ENCODE data around the gene MPPED2.

The MPPED2 gene

DNA sequence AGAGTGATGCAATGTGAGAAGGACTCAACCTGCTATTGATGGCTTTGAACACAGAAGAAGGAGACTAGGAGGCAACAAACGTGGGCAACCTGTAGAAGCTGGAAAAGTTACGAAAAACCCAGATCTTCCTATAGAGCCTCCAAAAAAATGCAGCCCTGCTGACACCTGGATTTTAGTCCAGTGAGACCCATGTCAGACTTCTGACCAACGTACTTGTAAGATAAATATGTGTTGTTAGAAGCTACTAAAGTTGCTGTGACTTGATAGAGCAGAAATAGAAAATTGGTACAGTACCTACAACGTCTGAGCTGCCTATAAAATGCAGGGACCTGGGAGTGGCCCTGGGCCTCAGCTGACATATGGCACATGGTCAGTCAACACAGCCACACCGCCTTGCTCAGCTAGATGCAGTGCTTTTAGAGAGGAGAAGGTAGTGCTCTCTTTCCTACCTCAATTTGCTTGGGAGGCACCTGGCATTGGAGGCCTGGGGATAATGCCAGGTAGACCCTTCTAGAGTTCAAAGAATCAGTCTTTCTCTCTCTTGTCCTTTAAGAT, 165.8 kb downstream of the MPPED2 start:
- DNase-seq (ENCODE audit: low read depth): no peak

DNA sequence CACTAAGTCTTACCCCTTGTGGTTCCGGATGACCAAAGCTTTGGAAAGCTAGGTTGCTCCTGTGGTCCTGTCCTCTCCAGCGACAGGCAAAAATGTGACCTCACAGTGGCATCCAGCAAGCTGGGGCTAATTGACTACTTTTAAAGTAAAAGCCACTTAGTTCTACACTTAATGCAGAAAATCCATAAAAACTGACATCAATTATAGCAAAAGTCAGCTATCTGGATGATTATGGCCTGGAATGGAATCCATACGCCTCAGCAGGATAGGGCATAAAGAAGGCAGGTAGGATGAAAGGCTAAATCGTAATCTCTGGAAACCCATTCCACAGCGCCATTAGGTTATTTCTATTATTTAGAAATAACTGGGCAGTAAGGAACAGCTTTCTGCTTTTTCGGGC, 171.3 kb downstream of the MPPED2 start:
- DNase-seq (ENCODE audit: low read depth): no peak

DNA sequence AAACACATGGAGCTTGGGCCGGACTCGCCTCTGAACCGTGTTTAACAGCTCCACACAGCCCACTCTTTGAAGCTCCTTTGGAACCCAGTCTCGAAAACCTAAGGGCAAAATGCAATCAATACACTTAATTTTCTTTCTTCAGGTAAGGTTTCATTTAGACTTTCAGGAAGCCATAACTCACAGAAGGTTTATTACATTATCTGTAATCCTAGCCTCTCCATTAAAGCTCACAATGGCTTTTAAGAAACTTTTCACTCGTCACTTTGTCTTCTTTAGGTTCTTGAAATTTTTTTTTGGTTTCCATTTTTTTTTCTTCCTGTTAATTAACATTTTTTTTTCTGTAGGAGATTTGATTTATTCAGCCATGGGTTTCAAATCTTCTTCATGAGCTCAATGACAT, 171.9 kb downstream of the MPPED2 start:
- DNase-seq (ENCODE audit: low read depth): no peak

DNA sequence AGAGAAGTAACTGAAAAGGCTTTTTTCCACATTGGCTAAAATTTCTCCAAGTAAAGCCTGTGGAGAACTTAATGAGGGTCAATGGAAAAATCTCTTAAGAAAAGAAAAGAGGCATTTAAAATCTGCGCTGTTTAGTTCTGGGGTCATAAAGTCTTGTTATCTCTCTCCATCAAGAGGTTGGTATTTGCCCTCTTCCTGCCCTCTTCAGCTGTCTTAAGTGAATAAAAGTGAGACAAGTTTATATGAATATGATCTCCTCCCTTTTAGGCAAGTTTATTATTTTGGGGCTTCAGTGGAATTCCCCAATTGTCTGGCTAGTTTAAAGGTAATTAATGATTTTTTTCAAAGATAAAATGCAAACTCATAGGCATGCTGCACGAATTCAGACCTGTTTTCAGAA, 173.6 kb downstream of the MPPED2 start:
- DNase-seq (ENCODE audit: low read depth): no peak

DNA sequence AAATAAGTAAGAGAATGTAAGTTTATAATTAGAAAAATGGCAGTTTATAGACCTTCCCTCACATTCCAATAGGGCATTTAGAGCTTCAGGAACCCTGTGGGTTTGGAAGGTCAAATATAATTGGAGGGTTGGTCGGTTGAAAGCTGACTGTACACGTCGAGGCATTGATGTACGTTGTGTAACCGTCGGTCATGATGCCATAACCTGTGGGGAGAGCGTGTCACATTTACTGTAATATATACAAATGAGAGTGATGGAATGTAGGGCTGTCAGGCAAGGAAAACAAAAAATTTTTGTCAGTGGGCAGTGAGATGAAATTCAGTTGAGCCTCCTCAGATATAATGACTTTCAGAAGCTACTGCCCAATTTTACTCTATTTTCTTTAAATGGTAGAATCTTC, 174.8 kb downstream of the MPPED2 start:
- DNase-seq (ENCODE audit: low read depth): no peak

DNA sequence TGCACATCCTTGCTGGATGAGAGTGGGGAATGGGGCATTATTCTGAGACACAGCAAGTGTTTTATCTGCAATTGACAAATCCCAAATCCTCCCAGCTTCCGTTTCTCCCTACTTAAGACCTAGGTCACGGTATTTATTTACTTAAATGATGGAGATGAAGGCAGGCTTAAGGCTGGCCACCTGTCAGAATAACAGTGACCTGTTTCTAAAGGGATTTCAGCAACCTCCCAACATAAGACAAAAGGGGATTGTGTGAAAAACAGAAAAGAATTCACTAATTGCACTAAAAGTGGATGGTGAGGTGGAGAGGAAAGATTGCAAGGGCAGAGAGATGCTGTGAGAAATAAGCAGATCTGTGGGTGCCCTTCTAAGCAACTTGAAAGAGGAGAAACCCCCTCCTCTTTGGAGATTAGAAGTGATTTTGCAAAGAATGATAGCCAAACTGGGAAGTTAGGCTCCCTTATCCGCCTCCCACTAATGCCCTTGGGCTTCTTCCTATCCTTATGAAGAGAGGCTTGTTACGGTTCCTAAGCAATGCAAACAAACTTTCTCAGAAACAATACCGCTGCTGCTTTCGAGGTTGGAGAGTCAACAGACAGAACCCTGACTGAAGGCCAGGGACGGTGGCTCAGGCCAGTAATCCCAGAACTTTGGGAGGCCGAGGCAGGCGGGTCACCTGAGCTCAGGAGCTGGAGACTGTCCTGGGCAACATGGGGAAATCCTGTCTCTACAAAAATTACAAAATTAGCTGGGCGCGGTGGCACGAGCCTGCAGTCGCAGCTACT, 179.0 kb downstream of the MPPED2 start:
- DNase-seq (ENCODE audit: low read depth): no peak

DNA sequence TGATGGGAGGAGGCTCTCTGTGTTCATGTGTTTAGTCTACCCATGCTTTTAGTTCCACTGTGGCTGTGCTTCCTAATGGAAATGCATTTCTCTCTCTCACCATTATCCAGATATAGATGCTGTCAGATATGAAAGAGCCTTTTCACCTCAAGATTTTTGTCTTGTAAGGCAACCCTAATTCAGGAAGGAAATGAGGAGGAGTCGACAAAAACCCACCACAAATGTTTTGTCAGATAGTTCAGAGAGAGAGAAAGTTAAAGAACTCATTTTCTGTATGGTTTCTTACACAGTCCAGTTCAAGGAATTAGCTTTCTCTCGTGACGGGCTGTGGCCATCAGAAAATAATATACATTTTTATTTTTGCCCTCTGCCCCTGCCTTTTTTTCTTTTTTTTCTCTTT, 180.8 kb downstream of the MPPED2 start:
- DNase-seq (ENCODE audit: low read depth): no peak

DNA sequence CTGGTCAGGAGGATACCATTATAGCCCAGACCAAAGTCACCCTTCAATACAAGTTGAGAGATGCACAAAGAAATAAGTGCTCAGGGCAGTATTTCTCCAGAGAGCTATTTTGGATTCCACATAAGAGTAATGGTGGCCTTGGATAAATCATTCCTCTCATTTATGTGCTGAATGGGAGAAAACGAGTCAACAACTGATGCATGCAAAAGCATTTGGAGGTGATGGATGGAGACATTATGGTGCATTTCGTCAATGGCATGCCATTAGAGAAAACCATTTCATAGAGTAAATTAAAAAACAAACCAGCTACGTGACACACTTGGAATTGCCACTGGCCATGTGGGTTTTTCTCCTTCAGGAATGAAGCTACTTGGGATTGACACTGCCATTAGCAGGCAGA, 182.0 kb downstream of the MPPED2 start:
- no peak for DNase-seq (ENCODE audit: low read depth)

DNA sequence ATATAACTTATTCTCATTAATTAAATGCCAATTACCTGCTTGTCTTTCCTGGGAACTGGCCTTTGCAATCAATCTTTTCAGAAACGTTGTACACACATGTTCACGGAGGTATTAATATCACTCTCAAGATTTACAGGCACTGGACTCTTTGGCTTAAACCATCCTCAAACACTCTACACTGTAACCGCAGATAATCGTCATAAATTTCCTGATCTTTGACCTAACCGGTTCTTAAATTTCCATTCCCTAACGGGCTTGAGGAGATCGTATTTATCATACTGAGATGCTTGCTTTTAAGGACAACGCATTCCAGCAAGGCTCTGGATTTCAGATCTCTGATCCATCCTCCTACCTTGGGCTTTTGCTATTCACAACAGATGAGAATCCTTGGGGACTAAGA, 190.4 kb downstream of the MPPED2 start:
- DNase-seq (ENCODE audit: low read depth): no peak

DNA sequence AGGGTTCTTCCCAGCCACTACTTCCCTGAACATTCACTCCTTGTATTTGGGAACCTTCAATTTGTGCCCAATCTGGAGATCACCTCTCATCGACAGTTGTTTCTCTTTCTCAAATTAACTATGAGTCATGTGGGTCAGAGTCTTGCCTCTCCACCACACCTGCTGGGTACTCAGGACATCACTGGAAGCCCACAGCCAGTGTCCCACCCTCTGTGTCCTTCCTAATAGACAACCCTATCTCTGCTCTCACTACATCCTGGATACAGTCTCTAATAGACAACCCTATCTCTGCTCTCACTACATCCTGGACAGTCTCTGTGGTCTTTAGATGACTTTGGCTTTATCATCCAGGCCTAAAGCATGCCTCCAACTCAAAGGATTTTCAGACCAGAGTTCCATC, 193.1 kb downstream of the MPPED2 start:
- DNase-seq (ENCODE audit: low read depth): no peak

DNA sequence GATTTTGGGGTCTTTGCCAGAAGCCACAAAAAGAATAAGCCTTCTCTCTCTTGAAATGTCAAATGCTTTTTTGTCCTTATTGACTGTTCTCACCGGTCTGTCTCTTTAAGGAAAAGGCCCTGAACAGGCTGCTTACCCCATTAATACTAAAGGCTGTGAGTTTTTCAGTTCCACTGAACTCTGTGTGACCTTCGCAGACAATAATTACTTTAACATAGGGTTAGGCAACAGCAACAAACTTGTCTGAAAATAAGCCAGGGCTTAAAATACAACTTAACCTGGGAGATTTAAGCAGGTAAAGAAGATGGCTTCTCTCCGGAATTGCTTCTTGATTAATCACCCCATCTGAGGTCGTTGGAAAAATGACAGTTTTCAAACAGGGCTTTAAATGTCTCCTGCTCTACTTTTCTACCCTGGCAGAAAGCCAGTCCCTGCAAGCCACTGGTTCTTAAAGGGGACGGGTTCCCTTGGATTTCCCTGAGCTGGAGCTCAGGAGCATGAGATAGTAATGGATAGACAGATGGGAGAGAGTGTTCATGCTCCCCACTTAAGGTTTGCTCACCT, 193.8 kb downstream of the MPPED2 start:
- DNase-seq (ENCODE audit: low read depth): no peak

DNA sequence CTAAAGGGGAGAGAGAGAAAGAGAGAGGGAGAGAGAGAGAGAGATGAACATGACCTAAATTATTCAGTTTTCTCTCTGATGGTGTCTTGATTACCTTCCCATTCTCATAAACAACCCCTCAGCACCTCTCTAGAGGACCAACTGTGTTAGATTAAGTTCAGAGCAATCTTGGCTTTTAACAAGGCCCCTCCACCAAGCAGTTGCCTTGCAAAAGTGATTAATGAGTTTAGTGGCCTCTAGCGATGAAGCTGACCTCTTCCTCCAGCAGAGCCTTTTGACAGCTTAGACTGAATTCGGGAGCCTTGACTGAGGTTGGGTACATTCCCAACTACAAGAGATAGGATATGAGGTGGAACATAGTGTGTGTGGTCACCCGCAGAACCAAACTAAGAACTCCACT, 197.2 kb downstream of the MPPED2 start:
- no peak for DNase-seq (ENCODE audit: low read depth)

DNA sequence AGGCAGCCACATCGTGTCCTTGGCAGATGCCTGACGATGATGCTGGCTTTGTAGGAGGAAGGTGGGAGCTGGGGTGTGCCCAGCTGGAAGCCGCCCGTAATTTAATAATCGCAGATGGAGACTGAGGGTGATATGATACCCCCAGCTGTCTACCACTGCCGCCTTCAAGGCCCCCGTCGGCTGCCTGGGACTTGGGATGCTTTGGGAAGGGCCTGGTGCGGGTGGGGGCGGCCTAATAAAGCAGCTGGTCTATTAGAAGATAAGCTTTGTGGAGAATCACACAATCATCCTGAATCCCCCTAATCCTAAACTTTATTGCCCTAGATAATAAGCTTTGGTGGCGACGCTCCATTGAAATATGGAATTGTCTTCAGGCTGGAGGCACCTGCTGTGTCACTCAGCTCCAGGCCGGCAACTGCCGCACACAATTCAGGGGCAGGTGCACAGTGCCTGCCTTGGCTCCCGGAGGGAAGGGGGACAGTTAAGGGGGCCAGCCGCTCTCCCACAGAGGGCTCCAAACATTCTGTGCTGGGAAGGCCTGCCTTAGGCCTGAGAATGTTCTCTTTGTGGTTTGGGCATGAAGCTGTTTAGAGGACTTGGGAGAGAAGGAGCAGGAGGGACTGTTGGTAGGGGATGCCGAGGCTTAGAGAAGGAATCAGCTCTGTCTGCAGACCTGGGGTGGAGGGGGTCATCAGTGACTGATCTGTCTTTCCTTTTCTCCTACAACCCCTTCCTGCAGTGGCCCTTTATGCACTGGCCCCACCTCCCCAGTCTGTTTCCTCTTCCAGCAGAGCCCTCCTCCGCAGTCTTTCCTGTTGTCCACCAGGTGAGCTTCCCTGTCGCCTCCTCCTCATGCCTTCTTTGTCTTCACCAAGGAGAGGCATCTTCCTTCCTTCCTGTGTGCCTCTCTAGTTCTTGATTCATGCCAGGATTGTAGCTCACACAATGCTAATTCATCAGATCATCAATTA, 198.0 kb downstream of the MPPED2 start:
- no peak for DNase-seq (ENCODE audit: low read depth)

DNA sequence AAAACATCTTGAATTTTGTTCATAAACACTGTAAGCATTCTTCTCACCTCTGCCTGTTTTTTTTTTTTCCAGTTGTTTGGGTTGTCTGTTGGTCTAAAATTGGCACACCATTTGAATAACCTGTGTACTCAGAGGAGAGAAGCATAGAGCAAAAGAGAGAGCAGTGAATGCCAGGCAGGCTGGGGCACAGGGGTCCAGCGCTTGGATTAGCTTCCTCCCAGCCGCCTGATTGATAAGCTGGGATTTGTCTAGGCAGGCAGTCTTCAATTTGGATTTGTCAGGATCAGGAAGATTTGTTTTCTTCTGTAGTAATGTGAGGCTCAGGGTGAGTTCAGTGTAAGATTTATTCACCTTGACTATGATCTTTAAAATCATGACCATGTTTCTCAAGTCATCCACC, 204.3 kb downstream of the MPPED2 start:
- no peak for DNase-seq (ENCODE audit: low read depth)

DNA sequence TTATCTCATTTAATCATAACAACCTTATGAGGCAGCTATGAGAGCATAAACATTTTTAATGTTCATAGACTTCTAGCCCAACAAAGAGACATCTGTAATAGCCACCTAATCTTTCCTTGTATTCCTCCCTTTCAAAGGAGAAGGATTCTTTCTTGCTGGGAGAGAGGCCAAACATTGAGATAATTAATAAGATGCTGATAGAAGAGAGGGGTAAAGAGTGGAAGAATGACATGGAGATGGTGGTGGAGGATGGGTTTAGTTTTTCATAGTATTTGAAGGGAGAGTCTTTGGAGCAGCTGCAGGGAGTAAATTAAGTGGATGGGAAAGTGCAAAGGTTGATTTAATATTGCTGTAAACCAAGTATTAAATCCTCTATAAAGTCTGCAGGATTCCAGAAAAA, 205.3 kb downstream of the MPPED2 start:
- DNase-seq (ENCODE audit: low read depth): no peak

DNA sequence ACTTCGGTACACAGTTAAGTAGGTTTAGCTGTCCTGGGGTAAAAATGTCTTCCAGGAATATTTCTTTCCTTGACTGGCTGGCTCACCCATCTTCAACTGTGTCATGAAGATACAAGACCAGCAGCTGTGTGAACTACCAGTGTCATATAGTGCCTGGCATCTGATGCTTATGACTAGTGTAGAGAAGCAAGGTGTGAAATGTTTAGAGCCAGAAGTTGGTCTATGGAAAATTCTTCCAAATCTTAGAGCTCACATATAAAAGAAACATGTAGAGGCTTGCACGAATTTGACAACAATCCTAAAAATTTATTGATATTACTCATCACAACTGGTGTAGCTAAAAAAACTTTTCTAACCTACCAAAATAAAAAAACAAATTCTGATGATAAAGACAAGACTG, 208.8 kb downstream of the MPPED2 start:
- no peak for DNase-seq (ENCODE audit: low read depth)

DNA sequence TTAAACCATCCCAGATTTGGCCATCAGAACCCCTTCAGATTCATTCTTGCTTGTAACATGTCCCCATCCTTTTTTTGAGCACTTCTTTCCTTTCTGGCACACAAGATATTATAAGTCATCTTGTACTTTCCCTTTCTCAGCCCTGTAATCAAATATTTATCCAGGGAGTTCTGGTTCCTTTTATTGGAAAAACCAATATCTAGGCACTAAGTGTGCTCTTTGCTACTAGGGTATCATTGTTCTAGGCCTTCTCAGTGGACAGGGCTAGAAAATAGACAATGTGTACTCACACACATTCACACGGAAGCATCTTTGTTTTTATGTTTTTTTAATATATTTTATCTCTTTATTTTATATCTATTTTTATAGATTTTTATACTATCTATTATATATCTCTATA, 216.0 kb downstream of the MPPED2 start:
- no peak for DNase-seq (ENCODE audit: low read depth)

DNA sequence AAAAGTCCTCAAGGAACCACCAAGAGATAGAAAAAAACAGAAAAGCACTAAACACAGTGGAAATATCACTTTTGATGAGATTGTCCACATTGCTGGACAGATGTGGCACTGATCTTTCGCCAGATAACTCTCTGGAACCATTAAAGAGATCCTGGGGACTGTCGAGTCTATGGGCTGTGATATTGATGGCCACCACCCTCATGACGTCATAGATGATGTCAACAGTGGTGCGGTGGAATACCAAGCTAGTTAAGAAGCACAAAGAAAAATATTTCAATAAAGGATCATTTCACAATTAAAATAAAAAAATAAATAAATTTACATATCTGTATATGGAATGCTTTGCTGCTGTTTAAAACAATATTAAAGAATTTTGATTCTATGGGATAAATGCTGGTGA, 217.8 kb downstream of the MPPED2 start:
- no peak for DNase-seq (ENCODE audit: low read depth)

DNA sequence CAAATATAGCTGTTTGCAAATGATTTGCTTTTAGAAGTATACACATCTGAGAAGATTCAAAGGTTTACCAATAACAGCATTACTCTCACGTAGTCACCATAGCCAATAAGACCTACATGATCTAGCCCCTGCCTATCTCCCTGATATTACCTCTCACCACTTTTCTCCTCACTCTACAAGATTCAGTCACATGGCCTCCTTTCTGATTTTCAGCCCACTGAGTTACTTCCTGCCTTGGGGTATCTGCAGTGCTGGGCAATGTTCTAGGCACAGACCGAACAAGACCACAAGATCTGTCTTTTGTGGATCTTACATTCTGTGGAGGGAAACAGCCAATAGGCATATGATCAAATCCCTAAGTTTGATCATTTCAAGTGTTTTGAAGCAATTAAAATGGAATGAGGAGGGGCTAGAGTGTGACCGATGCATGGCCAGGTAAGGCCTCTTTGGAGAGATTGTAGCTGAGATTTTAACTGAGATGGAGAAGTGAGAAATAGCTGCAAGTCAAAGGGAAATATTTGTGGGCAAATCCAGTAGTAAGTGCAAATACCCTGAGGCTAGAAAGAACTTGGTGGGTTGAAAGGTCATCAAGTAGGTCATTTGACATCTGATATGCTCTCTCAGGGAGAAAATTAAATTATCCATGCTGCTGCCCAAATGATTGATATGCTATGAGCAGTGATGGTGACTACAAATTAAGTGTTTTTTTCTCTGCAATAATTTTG, 220.2 kb downstream of the MPPED2 start:
- no peak for DNase-seq (ENCODE audit: low read depth)

DNA sequence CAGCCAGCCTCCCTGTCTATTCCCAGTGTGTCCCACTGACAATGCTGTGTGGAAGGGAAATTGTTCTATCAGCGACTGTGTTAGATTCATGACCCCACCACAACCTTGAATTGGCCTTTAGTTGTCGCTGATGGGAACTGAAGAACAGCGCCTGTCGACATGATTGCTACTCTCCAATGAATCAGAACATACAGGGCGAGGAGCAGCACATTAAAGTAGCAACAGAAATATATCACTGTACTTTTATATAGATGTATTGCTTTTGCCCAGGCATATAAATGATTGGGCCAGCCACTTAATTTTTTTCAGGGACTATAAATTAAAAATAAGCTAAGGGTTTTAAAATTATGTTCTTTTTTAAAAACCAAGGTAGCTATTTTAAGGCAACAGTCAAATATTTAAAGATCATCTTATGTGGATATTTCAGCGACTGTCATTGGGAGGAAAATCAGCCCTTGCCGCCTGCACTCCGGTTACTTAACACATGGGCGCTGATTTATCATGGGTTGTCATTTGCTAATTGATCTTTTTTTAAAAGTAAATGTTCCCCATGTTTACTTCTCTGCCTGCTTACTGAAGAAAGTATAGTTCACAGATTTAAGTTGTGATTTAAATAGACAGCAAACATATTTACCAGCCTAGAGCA, 221.2 kb downstream of the MPPED2 start:
- DNase-seq (ENCODE audit: low read depth): no peak

DNA sequence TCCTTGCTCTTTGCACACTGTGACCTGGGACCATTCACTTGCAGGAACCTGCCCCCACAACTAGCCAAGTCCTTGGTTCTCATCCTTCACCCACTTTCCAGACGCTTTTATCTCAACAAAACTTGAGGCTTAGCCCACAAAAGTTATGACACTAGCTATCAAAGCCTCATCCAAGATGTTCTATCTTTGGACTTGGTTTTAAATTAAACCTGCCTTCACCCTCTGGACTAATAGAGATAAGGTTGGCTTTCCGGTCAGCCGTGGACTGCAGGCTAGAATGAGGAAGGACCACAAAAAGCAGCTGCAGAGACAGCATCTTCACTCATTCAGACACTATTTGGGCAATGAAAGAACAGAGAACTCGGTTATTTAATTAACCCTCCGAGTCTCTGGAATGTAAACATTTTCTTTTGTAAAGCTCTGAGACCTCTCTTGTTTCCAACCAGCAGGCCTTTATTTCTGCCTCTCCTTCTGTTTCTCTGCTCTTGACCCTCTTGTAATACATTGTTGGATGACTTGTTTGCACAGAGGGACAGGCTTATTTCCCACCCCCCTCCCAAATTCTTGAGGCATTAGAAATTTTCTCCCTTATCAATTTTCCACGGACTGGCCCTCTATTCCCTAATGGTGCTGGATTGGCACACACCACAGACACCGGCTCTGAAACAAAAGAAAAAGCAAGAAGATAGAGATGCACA, 221.9 kb downstream of the MPPED2 start:
- DNase-seq (ENCODE audit: low read depth): no peak
